Fibroblast of lung (primary cell): ENCODE data around the gene STPG2. TPM values are rescaled to one million over a fixed set of nuclear protein-coding genes. Genes with fewer than 3 reads are reported as not detected.

Experiments
- DNase-seq, 2 donors: peaks; one replicate each; pipeline versions ENCODE4 v3.0.0 to v3.0.0-alpha.2; 2010; ENCODE audit warnings: low read depth in 2 of 2
- H2AFZ ChIP-seq: 2 replicates; pipeline ENCODE4 v1.5.1; 2012; ENCODE audit warnings: low read length, control low read depth, inconsistent platforms
- H3K27ac ChIP-seq: 2 replicates; pipeline ENCODE4 v1.5.1; 2011; ENCODE audit warnings: low read length, control low read depth; ENCODE audit not compliant: insufficient read depth
- H3K27me3 ChIP-seq: 2 replicates; pipeline ENCODE4 v1.5.1; 2011; ENCODE audit warnings: mild to moderate bottlenecking, low read length; ENCODE audit not compliant: control insufficient read depth, insufficient read depth
- H3K36me3 ChIP-seq: 2 replicates; pipeline ENCODE4 v1.5.1; 2011; ENCODE audit warnings: low read length; ENCODE audit not compliant: control insufficient read depth, insufficient read depth
- H3K4me1 ChIP-seq: 2 replicates; pipeline ENCODE4 v1.5.1; 2011; ENCODE audit warnings: low read length; ENCODE audit not compliant: control insufficient read depth, insufficient read depth; ENCODE audit errors: extremely low read depth
- H3K4me2 ChIP-seq: 2 replicates; pipeline ENCODE4 v1.5.1; 2011; ENCODE audit warnings: low read length, control low read depth; ENCODE audit not compliant: insufficient read depth; ENCODE audit errors: extremely low read depth
- H3K4me3 ChIP-seq, 4 experiments: fragments of 200-600 bp in 1 of 4; sonication (generic) in 1 of 4; replicated peaks in 1 of 4; 2 replicates each; pipeline ENCODE4 v1.5.1; 2011 to 2016; ENCODE audit warnings: low read length in 4 of 4, low read depth in 3 of 4, mild to moderate bottlenecking in 3 of 4, control low read depth in 2 of 4, inconsistent platforms in 1 of 4, mixed read lengths in 1 of 4; ENCODE audit not compliant: insufficient read depth in 1 of 4; ENCODE audit errors: control extremely low read depth in 1 of 4
- H3K79me2 ChIP-seq: 2 replicates; pipeline ENCODE4 v1.5.1; 2012; ENCODE audit warnings: mild to moderate bottlenecking, low read length, inconsistent platforms; ENCODE audit not compliant: control insufficient read depth, insufficient read depth
- H3K9ac ChIP-seq: 2 replicates; pipeline ENCODE4 v1.5.1; 2011; ENCODE audit warnings: mild to moderate bottlenecking, low read length, control low read depth; ENCODE audit not compliant: insufficient read depth
- H3K9me3 ChIP-seq: 2 replicates; pipeline ENCODE4 v1.5.1; 2012; ENCODE audit warnings: low read depth, low read length; ENCODE audit not compliant: control insufficient read depth, insufficient read depth
- H4K20me1 ChIP-seq: 2 replicates; pipeline ENCODE4 v1.5.1; 2011; ENCODE audit warnings: low read length; ENCODE audit not compliant: control insufficient read depth, insufficient read depth; ENCODE audit errors: extremely low read depth
- EZH2 ChIP-seq: IDR thresholded peaks from 2 replicates; pipeline ENCODE4 v1.5.1; 2012; ENCODE audit warnings: low read length, control low read depth, mild to moderate bottlenecking; ENCODE audit errors: missing control alignments
- polyA plus RNA-seq, 2 donors: library from polyadenylated mRNA; depleted of rRNA in 1 of 2; stranded (reverse) in 1 of 2; unstranded in 1 of 2; fragments of >200 nt; gene quantifications; 2 replicates each; pipeline ENCODE4 v1.2.1, GENCODE V29; 2011 to 2012; ENCODE audit warnings: missing spikeins in 1 of 2
- total RNA-seq: library from RNA; depleted of rRNA; stranded (reverse); fragments of >200 nt; gene quantifications from 2 replicates; pipeline ENCODE4 v1.2.1, GENCODE V29; 2014
- TF ChIP-seq, protein P1 (sequence below), 2 donors: IDR thresholded peaks in 1 of 2; conservative IDR thresholded peaks in 1 of 2; 1 replicate in 1 of 2; 2 replicates in 1 of 2; pipeline ENCODE4 v1.5.1; 2011 to 2012; ENCODE audit warnings: low read length in 2 of 2, control low read depth in 1 of 2, inconsistent platforms in 1 of 2, low read depth in 1 of 2, mild to moderate bottlenecking in 1 of 2

The STPG2 gene
- total and polyA plus RNA-seq, 2 donors (not counting 1 experiment from before 2014, with no cell fraction given), result 0.17 TPM; not detected in 1

GRCh38 chr4:97786306-97786920, 356.9 kb downstream of the STPG2 start:
- no peak overlapping the region for H3K4me2 ChIP-seq
- H3K4me1 ChIP-seq, result no peaks in the 10 kb centered on the region
- no peaks in the 10 kb centered on the region for H3K27me3 ChIP-seq
- TF ChIP-seq EZH2, result no peak
- TF ChIP-seq, protein P1, sequence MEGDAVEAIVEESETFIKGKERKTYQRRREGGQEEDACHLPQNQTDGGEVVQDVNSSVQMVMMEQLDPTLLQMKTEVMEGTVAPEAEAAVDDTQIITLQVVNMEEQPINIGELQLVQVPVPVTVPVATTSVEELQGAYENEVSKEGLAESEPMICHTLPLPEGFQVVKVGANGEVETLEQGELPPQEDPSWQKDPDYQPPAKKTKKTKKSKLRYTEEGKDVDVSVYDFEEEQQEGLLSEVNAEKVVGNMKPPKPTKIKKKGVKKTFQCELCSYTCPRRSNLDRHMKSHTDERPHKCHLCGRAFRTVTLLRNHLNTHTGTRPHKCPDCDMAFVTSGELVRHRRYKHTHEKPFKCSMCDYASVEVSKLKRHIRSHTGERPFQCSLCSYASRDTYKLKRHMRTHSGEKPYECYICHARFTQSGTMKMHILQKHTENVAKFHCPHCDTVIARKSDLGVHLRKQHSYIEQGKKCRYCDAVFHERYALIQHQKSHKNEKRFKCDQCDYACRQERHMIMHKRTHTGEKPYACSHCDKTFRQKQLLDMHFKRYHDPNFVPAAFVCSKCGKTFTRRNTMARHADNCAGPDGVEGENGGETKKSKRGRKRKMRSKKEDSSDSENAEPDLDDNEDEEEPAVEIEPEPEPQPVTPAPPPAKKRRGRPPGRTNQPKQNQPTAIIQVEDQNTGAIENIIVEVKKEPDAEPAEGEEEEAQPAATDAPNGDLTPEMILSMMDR (conservative IDR thresholded peaks at IDR 0.05 in 1 of 2, IDR thresholded peaks at IDR 0.05 in 1 of 2; ENCODE audit: low read depth in 1 of 2, low read length in 2 of 2), result no peak
- H3K9ac ChIP-seq, result no peak overlapping the region
- H4K20me1 ChIP-seq, result no peaks in the 10 kb centered on the region
- H3K9me3 ChIP-seq, result no peaks in the 10 kb centered on the region
- no peak overlapping the region for H3K4me3 ChIP-seq
- DNase-seq, result no peak
- no peak overlapping the region for H3K27ac ChIP-seq
- no peaks in the 10 kb centered on the region for H3K36me3 ChIP-seq
- no peak overlapping the region for H2AFZ ChIP-seq
- H3K79me2 ChIP-seq, result no peaks in the 10 kb centered on the region

GRCh38 chr4:97778174-97778573, 365.1 kb downstream of the STPG2 start:
- no peak overlapping the region for H3K9ac ChIP-seq
- no peak overlapping the region for H3K4me3 ChIP-seq
- no peaks in the 10 kb centered on the region for H3K4me1 ChIP-seq
- no peaks in the 10 kb centered on the region for H3K36me3 ChIP-seq
- TF ChIP-seq EZH2, result no peak
- TF ChIP-seq, protein P1 (conservative IDR thresholded peaks at IDR 0.05 in 1 of 2, IDR thresholded peaks at IDR 0.05 in 1 of 2; ENCODE audit: low read depth in 1 of 2, low read length in 2 of 2), result no peak
- H3K27me3 ChIP-seq, result no peaks in the 10 kb centered on the region
- no peaks in the 10 kb centered on the region for H3K9me3 ChIP-seq
- H4K20me1 ChIP-seq, result no peaks in the 10 kb centered on the region
- H3K27ac ChIP-seq, result no peak overlapping the region
- DNase-seq, result no peak
- no peaks in the 10 kb centered on the region for H3K79me2 ChIP-seq
- no peak overlapping the region for H2AFZ ChIP-seq
- H3K4me2 ChIP-seq, result no peak overlapping the region

DNA sequence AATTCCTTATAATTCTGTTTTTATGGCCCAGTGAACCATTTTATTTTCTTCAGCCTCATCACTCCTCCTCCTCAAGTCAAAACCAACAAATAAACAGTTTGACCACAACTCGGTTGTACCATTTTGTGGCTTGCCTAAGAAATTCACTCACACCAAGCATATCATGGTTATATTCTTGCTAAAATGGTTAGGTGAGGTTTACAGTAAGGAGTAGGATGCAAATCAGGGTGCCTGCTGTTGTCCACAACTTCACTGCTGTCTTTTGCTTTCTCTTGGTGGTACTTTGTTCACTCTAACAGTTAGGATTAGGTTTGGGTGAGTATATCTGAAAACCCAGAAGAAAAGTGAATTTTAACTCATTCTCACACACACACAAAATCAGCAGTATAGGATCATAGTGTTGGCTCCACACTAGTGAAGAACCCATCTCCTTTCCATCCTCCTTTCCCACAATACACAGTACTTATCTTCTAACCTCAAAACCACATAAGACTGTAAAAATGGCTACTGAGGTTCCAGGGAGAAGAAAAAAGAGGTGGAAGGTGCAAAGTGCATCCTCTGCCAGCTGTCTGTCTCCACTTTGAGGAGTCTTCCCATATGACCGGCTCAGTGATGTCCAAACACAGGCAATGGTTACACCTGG, 368.8 kb downstream of the STPG2 start:
- H3K36me3 ChIP-seq, result no peaks in the 10 kb centered on the region

More for the DNA sequence above, 368.8 kb downstream of the STPG2 start:
- Histone ChIP-seq H3K4me3 (no peak overlapping the region), H3K4me2 (no peak overlapping the region), H3K27me3 (no peaks in the 10 kb centered on the region), H3K79me2 (no peaks in the 10 kb centered on the region), H3K9ac (no peak overlapping the region), H3K27ac (no peak overlapping the region), H3K4me1 (no peaks in the 10 kb centered on the region), H2AFZ (no peak overlapping the region), H4K20me1 (no peaks in the 10 kb centered on the region), H3K9me3 (no peaks in the 10 kb centered on the region)
- TF ChIP-seq EZH2, result no peak
- TF ChIP-seq, protein P1 (conservative IDR thresholded peaks at IDR 0.05 in 1 of 2, IDR thresholded peaks at IDR 0.05 in 1 of 2; ENCODE audit: low read depth in 1 of 2, low read length in 2 of 2), result no peak
- DNase-seq, result no peak
